Measurements from ENCODE around the gene ZBTB42.

ZBTB42 gene

GRCh38 chr14:104774453-104775072 lies 26.3 kb upstream of the ZBTB42 start:
- no peak overlapping the region for H2BK12ac ChIP-seq (ENCODE audit: low read length in 2 of 2)
- no peak overlapping the region for H2BK5ac ChIP-seq (ENCODE audit: low read depth, low read length, poor library complexity, severe bottlenecking)
- no peak overlapping the region for H3K14ac ChIP-seq (ENCODE audit: low read length in 2 of 2)
- H2BK15ac ChIP-seq (ENCODE audit: low read depth, poor library complexity, severe bottlenecking), result no peak overlapping the region
- no peak overlapping the region for H2AFZ ChIP-seq (ENCODE audit: low read depth, low read length)
- no peak overlapping the region for H3K4me3 ChIP-seq (ENCODE audit: insufficient read depth in 1 of 2, low read depth in 1 of 2, low read length in 2 of 2)
- H3K9ac ChIP-seq (ENCODE audit: low read length), result no peak overlapping the region
- peaks cover 29% of the 10 kb centered on the region for H3K79me1 ChIP-seq (replicated peaks; ENCODE audit: low read length, poor library complexity, severe bottlenecking)
- no peak overlapping the region for H3K18ac ChIP-seq (ENCODE audit: low read depth in 1 of 2, low read length in 2 of 2)
- DNase-seq, result no peak
- no peak overlapping the region for H3K4me2 ChIP-seq (ENCODE audit: low read length, poor library complexity, severe bottlenecking)
- no peaks in the 10 kb centered on the region for H3K27me3 ChIP-seq (ENCODE audit: control insufficient read depth in 1 of 2, insufficient read depth in 1 of 2, low read length in 2 of 2)
- H3K27ac ChIP-seq (ENCODE audit: low read length, poor library complexity, severe bottlenecking), result no peak overlapping the region
- H4K91ac ChIP-seq (ENCODE audit: low read length), result no peak overlapping the region
- no peaks in the 10 kb centered on the region for H3K9me3 ChIP-seq (ENCODE audit: control insufficient read depth, low read length)
- no peak overlapping the region for H2BK120ac ChIP-seq (ENCODE audit: low read depth, low read length)
- peaks cover 51 to 98% of the 10 kb centered on the region in 2 experiments for H3K36me3 ChIP-seq (ENCODE audit: control insufficient read depth in 1 of 2, insufficient read depth in 2 of 2, low read depth in 1 of 2, low read length in 2 of 2)
- WGBS, result 97% methylated on average over 20 of the region's 20 CpGs
- no peak overlapping the region for H3K4ac ChIP-seq (ENCODE audit: low read depth in 1 of 2, low read length in 2 of 2)
- H3K4me1 ChIP-seq (ENCODE audit: control insufficient read depth, insufficient read depth, low read depth, low read length), result peaks cover 18% of the 10 kb centered on the region
- no peak overlapping the region for H2AK5ac ChIP-seq (ENCODE audit: low read length, severe bottlenecking)
- H3K23ac ChIP-seq (ENCODE audit: low read length in 2 of 2), result no peak overlapping the region
- H4K8ac ChIP-seq (ENCODE audit: low read length), result no peak overlapping the region

GRCh38 chr14:104775073-104775489 lies 25.8 kb upstream of the ZBTB42 start:
- no peak overlapping the region for H3K4me2 ChIP-seq (ENCODE audit: low read length, poor library complexity, severe bottlenecking)
- 99% methylated on average over 13 of the region's 13 CpGs for WGBS
- no peak overlapping the region for H3K4ac ChIP-seq (ENCODE audit: low read depth in 1 of 2, low read length in 2 of 2)
- H3K9me3 ChIP-seq (ENCODE audit: control insufficient read depth, low read length), result no peaks in the 10 kb centered on the region
- H3K27ac ChIP-seq (ENCODE audit: low read length, poor library complexity, severe bottlenecking), result no peak overlapping the region
- no peak overlapping the region for H3K14ac ChIP-seq (ENCODE audit: low read length in 2 of 2)
- no peaks in the 10 kb centered on the region for H3K27me3 ChIP-seq (ENCODE audit: control insufficient read depth in 1 of 2, insufficient read depth in 1 of 2, low read length in 2 of 2)
- H4K91ac ChIP-seq (ENCODE audit: low read length), result no peak overlapping the region
- no peak overlapping the region for H4K8ac ChIP-seq (ENCODE audit: low read length)
- no peak overlapping the region for H2BK15ac ChIP-seq (ENCODE audit: low read depth, poor library complexity, severe bottlenecking)
- no peak overlapping the region for H3K23ac ChIP-seq (ENCODE audit: low read length in 2 of 2)
- peaks cover 31% of the 10 kb centered on the region for H3K79me1 ChIP-seq (replicated peaks; ENCODE audit: low read length, poor library complexity, severe bottlenecking)
- DNase-seq, result no peak
- no peak overlapping the region for H3K18ac ChIP-seq (ENCODE audit: low read depth in 1 of 2, low read length in 2 of 2)
- H3K4me3 ChIP-seq (ENCODE audit: insufficient read depth in 1 of 2, low read depth in 1 of 2, low read length in 2 of 2), result no peak overlapping the region
- no peak overlapping the region for H3K9ac ChIP-seq (ENCODE audit: low read length)
- H2BK120ac ChIP-seq (ENCODE audit: low read depth, low read length), result no peak overlapping the region
- no peak overlapping the region for H2AFZ ChIP-seq (ENCODE audit: low read depth, low read length)
- no peak overlapping the region for H2AK5ac ChIP-seq (ENCODE audit: low read length, severe bottlenecking)
- H3K36me3 ChIP-seq (ENCODE audit: control insufficient read depth in 1 of 2, insufficient read depth in 2 of 2, low read depth in 1 of 2, low read length in 2 of 2), result peaks cover 49 to 98% of the 10 kb centered on the region in 2 experiments
- no peak overlapping the region for H2BK12ac ChIP-seq (ENCODE audit: low read length in 2 of 2)
- no peak overlapping the region for H2BK5ac ChIP-seq (ENCODE audit: low read depth, low read length, poor library complexity, severe bottlenecking)
- H3K4me1 ChIP-seq (ENCODE audit: control insufficient read depth, insufficient read depth, low read depth, low read length), result peaks cover 18% of the 10 kb centered on the region

GRCh38 chr14:104776481-104776880 lies 24.4 kb upstream of the ZBTB42 start:
- no peak overlapping the region for H4K91ac ChIP-seq (ENCODE audit: low read length)
- no peak overlapping the region for H2BK120ac ChIP-seq (ENCODE audit: low read depth, low read length)
- no peak overlapping the region for H2AK5ac ChIP-seq (ENCODE audit: low read length, severe bottlenecking)
- peaks cover 35 to 98% of the 10 kb centered on the region in 2 experiments for H3K36me3 ChIP-seq (ENCODE audit: control insufficient read depth in 1 of 2, insufficient read depth in 2 of 2, low read depth in 1 of 2, low read length in 2 of 2)
- H2BK5ac ChIP-seq (ENCODE audit: low read depth, low read length, poor library complexity, severe bottlenecking), result no peak overlapping the region
- no peak overlapping the region for H3K23ac ChIP-seq (ENCODE audit: low read length in 2 of 2)
- H3K79me1 ChIP-seq (replicated peaks; ENCODE audit: low read length, poor library complexity, severe bottlenecking), result peaks cover 37% of the 10 kb centered on the region
- 97% methylated on average over 15 of the region's 15 CpGs for WGBS
- no peak overlapping the region for H3K4ac ChIP-seq (ENCODE audit: low read depth in 1 of 2, low read length in 2 of 2)
- peak overlapping the region; percentile 20 for H2BK15ac ChIP-seq (ENCODE audit: low read depth, poor library complexity, severe bottlenecking)
- no peak overlapping the region for H2AFZ ChIP-seq (ENCODE audit: low read depth, low read length)
- H3K9me3 ChIP-seq (ENCODE audit: control insufficient read depth, low read length), result no peaks in the 10 kb centered on the region
- no peak overlapping the region for H3K4me3 ChIP-seq (ENCODE audit: insufficient read depth in 1 of 2, low read depth in 1 of 2, low read length in 2 of 2)
- H3K4me1 ChIP-seq (ENCODE audit: control insufficient read depth, insufficient read depth, low read depth, low read length), result peaks cover 21% of the 10 kb centered on the region
- no peak overlapping the region for H3K27ac ChIP-seq (ENCODE audit: low read length, poor library complexity, severe bottlenecking)
- no peaks in the 10 kb centered on the region for H3K27me3 ChIP-seq (ENCODE audit: control insufficient read depth in 1 of 2, insufficient read depth in 1 of 2, low read length in 2 of 2)
- H4K8ac ChIP-seq (ENCODE audit: low read length), result no peak overlapping the region
- no peak overlapping the region for H2BK12ac ChIP-seq (ENCODE audit: low read length in 2 of 2)
- no peak for DNase-seq
- H3K4me2 ChIP-seq (ENCODE audit: low read length, poor library complexity, severe bottlenecking), result no peak overlapping the region
- H3K14ac ChIP-seq (ENCODE audit: low read length in 2 of 2), result no peak overlapping the region
- no peak overlapping the region for H3K9ac ChIP-seq (ENCODE audit: low read length)
- H3K18ac ChIP-seq (ENCODE audit: low read depth in 1 of 2, low read length in 2 of 2), result no peak overlapping the region

- Histone ChIP-seq H2AFZ (ENCODE audit: low read depth, low read length) (no peak overlapping the region), H3K27me3 (ENCODE audit: control insufficient read depth in 1 of 2, insufficient read depth in 1 of 2, low read length in 2 of 2) (no peaks in the 10 kb centered on the region), H2BK12ac (ENCODE audit: low read length in 2 of 2) (no peak overlapping the region), H4K8ac (ENCODE audit: low read length) (no peak overlapping the region), H2BK120ac (ENCODE audit: low read depth, low read length) (no peak overlapping the region), H3K79me1 (replicated peaks; ENCODE audit: low read length, poor library complexity, severe bottlenecking) (peaks cover 42% of the 10 kb centered on the region), H3K4me1 (ENCODE audit: control insufficient read depth, insufficient read depth, low read depth, low read length) (peaks cover 25% of the 10 kb centered on the region), H3K4me3 (ENCODE audit: insufficient read depth in 1 of 2, low read depth in 1 of 2, low read length in 2 of 2) (no peak overlapping the region), H3K14ac (ENCODE audit: low read length in 2 of 2) (no peak overlapping the region), H2BK15ac (ENCODE audit: low read depth, poor library complexity, severe bottlenecking) (peak overlapping the region; percentile 20), H2AK5ac (ENCODE audit: low read length, severe bottlenecking) (no peak overlapping the region), H4K91ac (ENCODE audit: low read length) (no peak overlapping the region), H3K27ac (ENCODE audit: low read length, poor library complexity, severe bottlenecking) (no peak overlapping the region), H2BK5ac (ENCODE audit: low read depth, low read length, poor library complexity, severe bottlenecking) (no peak overlapping the region), H3K4me2 (ENCODE audit: low read length, poor library complexity, severe bottlenecking) (no peak overlapping the region), H3K9me3 (ENCODE audit: control insufficient read depth, low read length) (no peaks in the 10 kb centered on the region), H3K23ac (ENCODE audit: low read length in 2 of 2) (no peak overlapping the region), H3K18ac (ENCODE audit: low read depth in 1 of 2, low read length in 2 of 2) (no peak overlapping the region), H3K4ac (ENCODE audit: low read depth in 1 of 2, low read length in 2 of 2) (no peak overlapping the region), H3K36me3 (ENCODE audit: control insufficient read depth in 1 of 2, insufficient read depth in 2 of 2, low read depth in 1 of 2, low read length in 2 of 2) (peaks cover 28 to 98% of the 10 kb centered on the region in 2 experiments), H3K9ac (ENCODE audit: low read length) (no peak overlapping the region)
- WGBS, result 88% methylated on average over 15 of the region's 16 CpGs
- no peak for DNase-seq
Measured at GRCh38 chr14:104776961-104777807, 23.7 kb upstream of the ZBTB42 start.
